Measurements from ENCODE around the gene CYP27C1.
"Not testable (repeated sequence)": the region's sequence is repeated elsewhere in the genome, so short reads cannot be mapped to it uniquely, and the experiment has no call there.

The CYP27C1 gene

GRCh38 chr2:127175751-127176354 is 44.2 kb downstream of the CYP27C1 start:
- TF ChIP-seq ZNF274 (IDR thresholded peaks at IDR 0.05; ENCODE audit: low read depth, low read length) = no peak
- H3K4me3 ChIP-seq (ENCODE audit: low read length) = no peak overlapping the region

- H3K4me3 ChIP-seq (ENCODE audit: low read length) = no peak overlapping the region
- TF ChIP-seq ZNF274 (IDR thresholded peaks at IDR 0.05; ENCODE audit: low read depth, low read length) = no peak
Measured at GRCh38 chr2:127175041-127175721, 44.9 kb downstream of the CYP27C1 start.

- no peak overlapping the region for H3K4me3 ChIP-seq (ENCODE audit: low read length)
- no peak for TF ChIP-seq ZNF274 (IDR thresholded peaks at IDR 0.05; ENCODE audit: low read depth, low read length)
Measured at GRCh38 chr2:127174640-127175039, 45.5 kb downstream of the CYP27C1 start.

- H3K4me3 ChIP-seq (ENCODE audit: low read length) = no peak overlapping the region
- no peak for TF ChIP-seq ZNF274 (IDR thresholded peaks at IDR 0.05; ENCODE audit: low read depth, low read length)
Measured at GRCh38 chr2:127174136-127174535, 46.0 kb downstream of the CYP27C1 start.

GRCh38 chr2:127173057-127173456 is 47.0 kb downstream of the CYP27C1 start:
- TF ChIP-seq ZNF274 (IDR thresholded peaks at IDR 0.05; ENCODE audit: low read depth, low read length) = no peak
- no peak overlapping the region for H3K4me3 ChIP-seq (ENCODE audit: low read length)

GRCh38 chr2:127172306-127172705 is 47.8 kb downstream of the CYP27C1 start:
- H3K4me3 ChIP-seq (ENCODE audit: low read length) = no peak overlapping the region
- TF ChIP-seq ZNF274 (IDR thresholded peaks at IDR 0.05; ENCODE audit: low read depth, low read length) = no peak

- no peak overlapping the region for H3K4me3 ChIP-seq (ENCODE audit: low read length)
- no peak for TF ChIP-seq ZNF274 (IDR thresholded peaks at IDR 0.05; ENCODE audit: low read depth, low read length)
Measured at GRCh38 chr2:127170452-127171197, 49.5 kb downstream of the CYP27C1 start.

GRCh38 chr2:127170021-127170420 is 50.1 kb downstream of the CYP27C1 start:
- TF ChIP-seq ZNF274 (IDR thresholded peaks at IDR 0.05; ENCODE audit: low read depth, low read length) = no peak
- no peak overlapping the region for H3K4me3 ChIP-seq (ENCODE audit: low read length)

- TF ChIP-seq ZNF274 (IDR thresholded peaks at IDR 0.05; ENCODE audit: low read depth, low read length) = no peak
- no peak overlapping the region for H3K4me3 ChIP-seq (ENCODE audit: low read length)
Measured at GRCh38 chr2:127169066-127169660, 50.9 kb downstream of the CYP27C1 start.

- H3K4me3 ChIP-seq (ENCODE audit: low read length) = no peak overlapping the region
Measured at GRCh38 chr2:127166231-127166860, 53.8 kb downstream of the CYP27C1 start.

GRCh38 chr2:127165539-127165935 is 54.6 kb downstream of the CYP27C1 start:
- no peak overlapping the region for H3K4me3 ChIP-seq (ENCODE audit: low read length)
- TF ChIP-seq ZNF274 (IDR thresholded peaks at IDR 0.05; ENCODE audit: low read depth, low read length) = no peak

More at GRCh38 chr2:127166231-127166860, 53.8 kb downstream of the CYP27C1 start:
- TF ChIP-seq ZNF274 (IDR thresholded peaks at IDR 0.05; ENCODE audit: low read depth, low read length) = no peak

GRCh38 chr2:127164761-127165538 is 55.1 kb downstream of the CYP27C1 start:
- H3K4me3 ChIP-seq (ENCODE audit: low read length) = no peak overlapping the region
- TF ChIP-seq ZNF274 (IDR thresholded peaks at IDR 0.05; ENCODE audit: low read depth, low read length) = no peak

GRCh38 chr2:127163921-127164320 is 56.2 kb downstream of the CYP27C1 start:
- H3K4me3 ChIP-seq (ENCODE audit: low read length) = no peak overlapping the region
- TF ChIP-seq ZNF274 (IDR thresholded peaks at IDR 0.05; ENCODE audit: low read depth, low read length) = no peak

GRCh38 chr2:127163090-127163406 is 57.1 kb downstream of the CYP27C1 start:
- H3K4me3 ChIP-seq (ENCODE audit: low read length) = not testable (repeated sequence)
